Loucy (cell line): ENCODE data around the gene RFX3.

Source experiments
- H2AFZ ChIP-seq: fragments of 200-600 bp; sonication (generic); 2 replicates; pipeline ENCODE4 v1.6.0; 2016; ENCODE audit warnings: antibody characterized with exemption, mild to moderate bottlenecking, low read length, moderate library complexity
- H3F3A ChIP-seq: fragments of 200-600 bp; 2 replicates; pipeline ENCODE4 v1.6.0; 2016; ENCODE audit warnings: antibody characterized with exemption, low read depth, mild to moderate bottlenecking
- H3K27me3 ChIP-seq: fragments of 200-600 bp; sonication (generic); 2 replicates; pipeline ENCODE4 v1.6.1; 2014; ENCODE audit warnings: low read length, mild to moderate bottlenecking; ENCODE audit not compliant: insufficient read depth, poor library complexity, severe bottlenecking
- H3K36me3 ChIP-seq: fragments of 200-600 bp; sonication (generic); 2 replicates; pipeline ENCODE4 v1.6.1; 2016; ENCODE audit warnings: low read length; ENCODE audit not compliant: insufficient read depth
- H3K4me1 ChIP-seq: fragments of 200-600 bp; sonication (generic); 2 replicates; pipeline ENCODE4 v1.5.1; 2014; ENCODE audit warnings: low read length, mild to moderate bottlenecking; ENCODE audit not compliant: insufficient read depth, poor library complexity, severe bottlenecking
- H3K4me2 ChIP-seq: fragments of 200-600 bp; sonication (generic); 2 replicates; pipeline ENCODE4 v1.6.0; 2014; ENCODE audit warnings: antibody characterized with exemption, low read length, low read depth, mild to moderate bottlenecking; ENCODE audit not compliant: poor library complexity, severe bottlenecking
- H3K4me3 ChIP-seq: fragments of 200-600 bp; sonication (generic); 2 replicates; pipeline ENCODE4 v1.5.1; 2014; ENCODE audit warnings: low read length, mild to moderate bottlenecking, mixed read lengths; ENCODE audit not compliant: poor library complexity, severe bottlenecking
- H3K79me2 ChIP-seq: fragments of 200-600 bp; sonication (generic); 2 replicates; pipeline ENCODE4 v1.6.1; 2014; ENCODE audit warnings: low read length; ENCODE audit not compliant: insufficient read depth
- H3K9ac ChIP-seq: fragments of 200-600 bp; sonication (generic); 2 replicates; pipeline ENCODE4 v1.6.0; 2014; ENCODE audit warnings: mild to moderate bottlenecking, low read depth, low read length, moderate library complexity; ENCODE audit not compliant: poor library complexity, severe bottlenecking
- H3K9me2 ChIP-seq: fragments of 200-600 bp; sonication (generic); replicated peaks from 2 replicates; pipeline ENCODE4 v1.6.1; 2016; ENCODE audit warnings: low read depth, low read length, mixed read lengths
- H3K9me3 ChIP-seq: fragments of 200-600 bp; sonication (generic); 2 replicates; pipeline ENCODE4 v1.6.1; 2014; ENCODE audit warnings: mild to moderate bottlenecking, antibody characterized with exemption, low read length, low read depth; ENCODE audit not compliant: insufficient read depth
- H4K20me1 ChIP-seq: fragments of 200-600 bp; sonication (generic); 2 replicates; pipeline ENCODE4 v1.6.0; 2014; ENCODE audit warnings: antibody characterized with exemption, low read length, mild to moderate bottlenecking; ENCODE audit not compliant: insufficient read depth, poor library complexity, severe bottlenecking
- EZH2phosphoT487 ChIP-seq: fragments of 200-600 bp; IDR thresholded peaks from 2 replicates; pipeline ENCODE4 v1.6.1; 2018; ENCODE audit warnings: antibody characterized with exemption, mild to moderate bottlenecking, moderate library complexity, borderline replicate concordance
- TF ChIP-seq, protein P1 (sequence below): fragments of 200-600 bp; sonication (generic); conservative IDR thresholded peaks from 2 replicates; pipeline ENCODE4 v1.5.1; 2014; ENCODE audit warnings: mild to moderate bottlenecking, antibody characterized with exemption, low read length

RFX3 gene

DNA sequence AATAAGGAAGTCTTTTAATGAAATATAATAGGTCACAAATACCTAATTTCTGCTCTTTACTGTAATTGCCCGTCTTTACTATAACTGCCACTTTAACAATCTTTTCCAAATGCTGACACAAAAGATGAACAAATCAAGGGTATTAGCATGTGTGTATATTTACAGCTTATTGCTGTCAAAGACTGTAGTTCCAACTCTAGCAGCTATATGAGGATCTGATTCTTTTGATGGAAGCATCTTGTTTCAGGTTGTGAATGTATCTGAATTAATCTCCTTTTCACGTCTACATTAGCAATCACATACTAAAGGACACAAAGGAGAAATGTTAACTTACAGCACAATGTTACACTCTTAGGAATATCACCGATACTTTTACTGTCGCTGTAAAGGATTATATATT, 27.9 kb downstream of the RFX3 start:
- 0 out of 2 replicates have a peak, but pooled peaks cover 4% of the 10 kb centered on the region for H3F3A ChIP-seq
- no peak overlapping the region for H3K4me3 ChIP-seq
- no peaks in the 10 kb centered on the region for H3K79me2 ChIP-seq
- H3K4me1 ChIP-seq, result peaks cover 22% of the 10 kb centered on the region
- H3K36me3 ChIP-seq, result no peaks in the 10 kb centered on the region
- H3K27me3 ChIP-seq, result no peaks in the 10 kb centered on the region
- H2AFZ ChIP-seq, result no peak overlapping the region
- TF ChIP-seq, protein P1, sequence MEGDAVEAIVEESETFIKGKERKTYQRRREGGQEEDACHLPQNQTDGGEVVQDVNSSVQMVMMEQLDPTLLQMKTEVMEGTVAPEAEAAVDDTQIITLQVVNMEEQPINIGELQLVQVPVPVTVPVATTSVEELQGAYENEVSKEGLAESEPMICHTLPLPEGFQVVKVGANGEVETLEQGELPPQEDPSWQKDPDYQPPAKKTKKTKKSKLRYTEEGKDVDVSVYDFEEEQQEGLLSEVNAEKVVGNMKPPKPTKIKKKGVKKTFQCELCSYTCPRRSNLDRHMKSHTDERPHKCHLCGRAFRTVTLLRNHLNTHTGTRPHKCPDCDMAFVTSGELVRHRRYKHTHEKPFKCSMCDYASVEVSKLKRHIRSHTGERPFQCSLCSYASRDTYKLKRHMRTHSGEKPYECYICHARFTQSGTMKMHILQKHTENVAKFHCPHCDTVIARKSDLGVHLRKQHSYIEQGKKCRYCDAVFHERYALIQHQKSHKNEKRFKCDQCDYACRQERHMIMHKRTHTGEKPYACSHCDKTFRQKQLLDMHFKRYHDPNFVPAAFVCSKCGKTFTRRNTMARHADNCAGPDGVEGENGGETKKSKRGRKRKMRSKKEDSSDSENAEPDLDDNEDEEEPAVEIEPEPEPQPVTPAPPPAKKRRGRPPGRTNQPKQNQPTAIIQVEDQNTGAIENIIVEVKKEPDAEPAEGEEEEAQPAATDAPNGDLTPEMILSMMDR, result no peak
- TF ChIP-seq EZH2phosphoT487, result no peak
- H3K4me2 ChIP-seq, result peak overlapping the region; percentile 10
- no peaks in the 10 kb centered on the region for H4K20me1 ChIP-seq
- no peaks in the 10 kb centered on the region for H3K9me3 ChIP-seq
- no peak overlapping the region for H3K9ac ChIP-seq
- no peaks in the 10 kb centered on the region for H3K9me2 ChIP-seq

DNA sequence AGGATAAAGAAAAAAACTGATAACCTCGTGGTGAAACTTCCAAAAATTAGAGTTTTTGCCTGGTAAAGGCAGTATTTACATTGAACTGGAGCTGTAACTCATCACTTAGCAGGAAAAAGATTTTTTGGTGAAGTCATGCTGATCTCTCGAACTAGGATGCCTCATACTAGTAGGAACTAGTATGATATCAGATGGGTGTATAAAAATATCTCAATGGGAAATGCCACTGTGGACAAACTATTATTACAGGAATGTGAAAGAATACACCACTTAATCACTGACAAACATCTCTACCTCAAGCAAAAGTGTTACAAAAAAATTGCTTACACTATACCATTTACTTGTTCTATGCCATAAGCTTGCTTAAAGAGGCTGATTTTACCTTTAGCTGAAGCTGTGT, 28.4 kb downstream of the RFX3 start:
- Histone ChIP-seq H2AFZ (no peak overlapping the region), H3K4me2 (no peak overlapping the region), H3K4me1 (peaks cover 22% of the 10 kb centered on the region), H3K36me3 (no peaks in the 10 kb centered on the region), H3K79me2 (no peaks in the 10 kb centered on the region), H3K27me3 (no peaks in the 10 kb centered on the region), H3K9ac (no peak overlapping the region), H3F3A (0 out of 2 replicates have a peak, but pooled peaks cover 4% of the 10 kb centered on the region), H4K20me1 (no peaks in the 10 kb centered on the region), H3K4me3 (no peak overlapping the region), H3K9me3 (no peaks in the 10 kb centered on the region), H3K9me2 (no peaks in the 10 kb centered on the region)
- TF ChIP-seq, protein P1, result no peak
- TF ChIP-seq EZH2phosphoT487, result no peak

DNA sequence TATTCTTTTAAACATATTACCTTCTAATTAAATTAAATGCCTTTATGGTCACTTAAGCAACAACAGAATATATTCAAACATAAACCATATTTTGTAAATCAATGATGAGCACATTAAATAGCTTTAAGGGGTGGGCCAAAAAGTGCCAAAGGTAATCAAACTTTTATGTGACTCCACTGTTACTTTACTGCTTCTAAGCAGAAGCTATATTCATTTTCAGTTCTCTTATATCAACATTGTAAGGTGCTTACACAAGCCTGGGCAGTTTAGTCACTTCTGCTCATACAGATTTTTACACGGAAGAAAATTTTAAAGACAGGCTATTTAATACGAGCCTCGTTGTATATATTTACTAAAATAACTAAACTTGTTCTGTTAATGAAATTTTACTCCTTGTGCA, 29.9 kb downstream of the RFX3 start:
- H2AFZ ChIP-seq, result no peak overlapping the region
- no peak overlapping the region for H3K4me2 ChIP-seq
- TF ChIP-seq EZH2phosphoT487, result no peak
- TF ChIP-seq, protein P1, result no peak
- no peaks in the 10 kb centered on the region for H3K79me2 ChIP-seq
- H3K9me2 ChIP-seq, result no peaks in the 10 kb centered on the region
- H3F3A ChIP-seq, result 0 out of 2 replicates have a peak, but pooled peaks cover 4% of the 10 kb centered on the region
- no peaks in the 10 kb centered on the region for H4K20me1 ChIP-seq
- H3K4me3 ChIP-seq, result no peak overlapping the region
- H3K4me1 ChIP-seq, result peaks cover 25% of the 10 kb centered on the region
- no peaks in the 10 kb centered on the region for H3K36me3 ChIP-seq
- no peak overlapping the region for H3K9ac ChIP-seq
- no peaks in the 10 kb centered on the region for H3K9me3 ChIP-seq
- H3K27me3 ChIP-seq, result no peaks in the 10 kb centered on the region
